Epidermal melanocyte (primary cell): ENCODE data around the gene FAM53B.

Source experiments
- DNase-seq: peaks from one replicate; pipeline ENCODE4 v3.0.0; 2011; ENCODE audit warnings: low spot score; ENCODE audit not compliant: insufficient read length

The FAM53B gene

GRCh38 chr10:124632064-124632531 lies 112.1 kb downstream of the FAM53B start:
- DNase-seq = no peak

GRCh38 chr10:124630551-124630950 lies 113.6 kb downstream of the FAM53B start:
- DNase-seq = no peak

GRCh38 chr10:124629842-124630241 lies 114.3 kb downstream of the FAM53B start:
- DNase-seq = no peak

GRCh38 chr10:124629415-124629814 lies 114.8 kb downstream of the FAM53B start:
- DNase-seq = peak; percentile 69

- no peak for DNase-seq
Observed at GRCh38 chr10:124628676-124629021, 115.5 kb downstream of the FAM53B start.

GRCh38 chr10:124627866-124628675 lies 116.1 kb downstream of the FAM53B start:
- no peak for DNase-seq

- DNase-seq = no peak
Observed at GRCh38 chr10:124626759-124627380, 117.3 kb downstream of the FAM53B start.

GRCh38 chr10:124625831-124626238 lies 118.3 kb downstream of the FAM53B start:
- no peak for DNase-seq

- no peak for DNase-seq
Observed at GRCh38 chr10:124624895-124625294, 119.3 kb downstream of the FAM53B start.

- no peak for DNase-seq
Observed at GRCh38 chr10:124624466-124624865, 119.7 kb downstream of the FAM53B start.

- no peak for DNase-seq
Observed at GRCh38 chr10:124624006-124624405, 120.2 kb downstream of the FAM53B start.

- DNase-seq = no peak
Observed at GRCh38 chr10:124622866-124623536, 121.2 kb downstream of the FAM53B start.

GRCh38 chr10:124622158-124622557 lies 122.0 kb downstream of the FAM53B start:
- no peak for DNase-seq

GRCh38 chr10:124621637-124622036 lies 122.5 kb downstream of the FAM53B start:
- DNase-seq = no peak

- DNase-seq = no peak
Observed at GRCh38 chr10:124619802-124620490, 124.2 kb downstream of the FAM53B start.

- no peak for DNase-seq
Observed at GRCh38 chr10:124619195-124619594, 125.0 kb downstream of the FAM53B start.

GRCh38 chr10:124618470-124619073 lies 125.6 kb downstream of the FAM53B start:
- DNase-seq = no peak

- DNase-seq = no peak
Observed at GRCh38 chr10:124616836-124617130, 127.4 kb downstream of the FAM53B start.

- no peak for DNase-seq
Observed at GRCh38 chr10:124616040-124616835, 127.9 kb downstream of the FAM53B start.

GRCh38 chr10:124615259-124615658 lies 128.9 kb downstream of the FAM53B start:
- no peak for DNase-seq
